HepG2 (cell line): ENCODE results near the gene ADCY7. TPM values are rescaled to one million over a fixed set of nuclear protein-coding genes. Genes with fewer than 3 reads are reported as not detected.
A peak's percentile ranks its signal among the peaks of the same experiment; 100 is the strongest.

Source experiments
- ATF3 ChIP-seq: sonication (generic); formaldehyde crosslinking; IDR thresholded peaks from 2 replicates; pipeline ENCODE4 v1.4.0; 2020; ENCODE audit warnings: missing genetic modification reagents
- BRD4 ChIP-seq: sonication (generic); formaldehyde crosslinking; IDR thresholded peaks from 2 replicates; pipeline ENCODE4 v1.4.0; 2020; ENCODE audit warnings: missing genetic modification reagents
- FOXP1 ChIP-seq, 2 experiments: fragments of 450-650 bp in 1 of 2; IDR thresholded peaks; 2 replicates each; pipeline ENCODE4 v1.6.1; 2017 to 2018; ENCODE audit warnings: antibody characterized with exemption in 1 of 2
- KLF13 ChIP-seq: sonication (generic); formaldehyde crosslinking; IDR thresholded peaks from 2 replicates; pipeline ENCODE4 v1.4.0; 2020; ENCODE audit warnings: mild to moderate bottlenecking, missing genetic modification reagents
- NFE2L1 ChIP-seq: sonication (generic); formaldehyde crosslinking; IDR thresholded peaks from 2 replicates; pipeline ENCODE4 v1.4.0; 2020; ENCODE audit warnings: missing genetic modification reagents, mild to moderate bottlenecking, borderline replicate concordance
- PAX8 ChIP-seq: sonication (generic); formaldehyde crosslinking; IDR thresholded peaks from 2 replicates; pipeline ENCODE4 v1.8.0; 2022; ENCODE audit warnings: mild to moderate bottlenecking, missing genetic modification reagents, borderline replicate concordance
- RFX5 ChIP-seq: IDR thresholded peaks from 2 replicates; pipeline ENCODE4 v1.6.1; 2011; ENCODE audit warnings: low read depth, low read length, improper control_type of control experiment
- SAFB2 ChIP-seq: sonication (generic); formaldehyde crosslinking; IDR thresholded peaks from 2 replicates; pipeline ENCODE4 v1.5.1; 2020; ENCODE audit warnings: missing genetic modification reagents, low read depth, mild to moderate bottlenecking, borderline replicate concordance
- SRY ChIP-seq: sonication (generic); formaldehyde crosslinking; IDR thresholded peaks from 2 replicates; pipeline ENCODE4 v1.8.0; 2022; ENCODE audit warnings: mild to moderate bottlenecking, missing genetic modification reagents
- ZBTB42 ChIP-seq: sonication (generic); formaldehyde crosslinking; IDR thresholded peaks from 2 replicates; pipeline ENCODE4 v1.5.0; 2020; ENCODE audit warnings: mild to moderate bottlenecking, missing genetic modification reagents
- ZBTB7B ChIP-seq: sonication (generic); formaldehyde crosslinking; IDR thresholded peaks from 2 replicates; pipeline ENCODE4 v1.4.0; 2020; ENCODE audit warnings: missing genetic modification reagents
- ZNF343 ChIP-seq: sonication (generic); formaldehyde crosslinking; IDR thresholded peaks from 2 replicates; pipeline ENCODE4 v1.4.0; 2020; ENCODE audit warnings: mild to moderate bottlenecking, missing genetic modification reagents
- ZNF572 ChIP-seq: sonication (generic); formaldehyde crosslinking; IDR thresholded peaks from 2 replicates; pipeline ENCODE4 v1.5.1; 2020; ENCODE audit warnings: mild to moderate bottlenecking, missing genetic modification reagents
- ZNF674 ChIP-seq: sonication (generic); formaldehyde crosslinking; IDR thresholded peaks from 2 replicates; pipeline ENCODE4 v1.5.0; 2020; ENCODE audit warnings: low read depth, mild to moderate bottlenecking, missing genetic modification reagents
- polyA plus RNA-seq, 8 experiments: library from polyadenylated mRNA; depleted of rRNA in 3 of 8; stranded (reverse) in 7 of 8; unstranded in 1 of 8; fragments of >200 nt; fragmentation: Illumina TruSeq in 4 of 8; extraction: Trizol in 4 of 8; gene quantifications; 2 replicates each; pipeline versions ENCODE4 v1.2.1 to v1.2.3, GENCODE V29; 2011 to 2016; ENCODE audit warnings: low read depth in 4 of 8, missing spikeins in 1 of 8, mixed read lengths in 1 of 8; ENCODE audit not compliant: insufficient read depth in 1 of 8
- total RNA-seq, 5 experiments: library from RNA; depleted of rRNA; stranded (reverse); fragments of >200 nt; fragmentation: Illumina TruSeq; extraction: Trizol; gene quantifications; 2 replicates each; pipeline ENCODE4 v1.2.3, GENCODE V29; 2016; ENCODE audit warnings: low read depth in 1 of 5
- TF ChIP-seq, protein P1 (sequence below): sonication (generic); formaldehyde crosslinking; conservative IDR thresholded peaks from 2 replicates; pipeline ENCODE4 v1.8.0; 2022; ENCODE audit warnings: missing genetic modification reagents
- TF ChIP-seq, protein P2 (sequence below): sonication (generic); formaldehyde crosslinking; IDR thresholded peaks from 2 replicates; pipeline ENCODE4 v1.4.0; 2020; ENCODE audit warnings: missing genetic modification reagents
- TF ChIP-seq, protein P3 (sequence below): sonication (generic); formaldehyde crosslinking; IDR thresholded peaks from 2 replicates; pipeline ENCODE4 v1.4.0; 2020; ENCODE audit warnings: missing genetic modification reagents
- TF ChIP-seq, protein P4 (sequence below): sonication (generic); formaldehyde crosslinking; IDR thresholded peaks from 2 replicates; pipeline ENCODE4 v1.4.0; 2020; ENCODE audit warnings: mild to moderate bottlenecking, missing genetic modification reagents, borderline replicate concordance

The ADCY7 gene
- total and polyA plus RNA-seq, 2 of the 13 experiments (the other 11 are each of a cell fraction or from before 2014, with no cell fraction given), result 2.2 to 4.3 TPM

GRCh38 chr16:50309527-50310307, 43.4 kb downstream of the ADCY7 start (continued):
- TF ChIP-seq, protein P1, sequence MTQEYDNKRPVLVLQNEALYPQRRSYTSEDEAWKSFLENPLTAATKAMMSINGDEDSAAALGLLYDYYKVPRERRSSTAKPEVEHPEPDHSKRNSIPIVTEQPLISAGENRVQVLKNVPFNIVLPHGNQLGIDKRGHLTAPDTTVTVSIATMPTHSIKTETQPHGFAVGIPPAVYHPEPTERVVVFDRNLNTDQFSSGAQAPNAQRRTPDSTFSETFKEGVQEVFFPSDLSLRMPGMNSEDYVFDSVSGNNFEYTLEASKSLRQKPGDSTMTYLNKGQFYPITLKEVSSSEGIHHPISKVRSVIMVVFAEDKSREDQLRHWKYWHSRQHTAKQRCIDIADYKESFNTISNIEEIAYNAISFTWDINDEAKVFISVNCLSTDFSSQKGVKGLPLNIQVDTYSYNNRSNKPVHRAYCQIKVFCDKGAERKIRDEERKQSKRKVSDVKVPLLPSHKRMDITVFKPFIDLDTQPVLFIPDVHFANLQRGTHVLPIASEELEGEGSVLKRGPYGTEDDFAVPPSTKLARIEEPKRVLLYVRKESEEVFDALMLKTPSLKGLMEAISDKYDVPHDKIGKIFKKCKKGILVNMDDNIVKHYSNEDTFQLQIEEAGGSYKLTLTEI, result no peak
- TF ChIP-seq FOXP1 (IDR thresholded peaks at IDR 0.05), result no peak
- TF ChIP-seq FOXP1 (CRISPR knock-in tag; IDR thresholded peaks at IDR 0.05), result peak; percentile 18; the same call in 1 of the 2 replicates
- TF ChIP-seq ZNF674 (CRISPR knock-in tag), result no peak
- no peak for TF ChIP-seq ZBTB42 (CRISPR knock-in tag)
- no peak for TF ChIP-seq SRY (CRISPR knock-in tag)
- TF ChIP-seq ZNF572 (CRISPR knock-in tag), result no peak
- TF ChIP-seq, protein P2, sequence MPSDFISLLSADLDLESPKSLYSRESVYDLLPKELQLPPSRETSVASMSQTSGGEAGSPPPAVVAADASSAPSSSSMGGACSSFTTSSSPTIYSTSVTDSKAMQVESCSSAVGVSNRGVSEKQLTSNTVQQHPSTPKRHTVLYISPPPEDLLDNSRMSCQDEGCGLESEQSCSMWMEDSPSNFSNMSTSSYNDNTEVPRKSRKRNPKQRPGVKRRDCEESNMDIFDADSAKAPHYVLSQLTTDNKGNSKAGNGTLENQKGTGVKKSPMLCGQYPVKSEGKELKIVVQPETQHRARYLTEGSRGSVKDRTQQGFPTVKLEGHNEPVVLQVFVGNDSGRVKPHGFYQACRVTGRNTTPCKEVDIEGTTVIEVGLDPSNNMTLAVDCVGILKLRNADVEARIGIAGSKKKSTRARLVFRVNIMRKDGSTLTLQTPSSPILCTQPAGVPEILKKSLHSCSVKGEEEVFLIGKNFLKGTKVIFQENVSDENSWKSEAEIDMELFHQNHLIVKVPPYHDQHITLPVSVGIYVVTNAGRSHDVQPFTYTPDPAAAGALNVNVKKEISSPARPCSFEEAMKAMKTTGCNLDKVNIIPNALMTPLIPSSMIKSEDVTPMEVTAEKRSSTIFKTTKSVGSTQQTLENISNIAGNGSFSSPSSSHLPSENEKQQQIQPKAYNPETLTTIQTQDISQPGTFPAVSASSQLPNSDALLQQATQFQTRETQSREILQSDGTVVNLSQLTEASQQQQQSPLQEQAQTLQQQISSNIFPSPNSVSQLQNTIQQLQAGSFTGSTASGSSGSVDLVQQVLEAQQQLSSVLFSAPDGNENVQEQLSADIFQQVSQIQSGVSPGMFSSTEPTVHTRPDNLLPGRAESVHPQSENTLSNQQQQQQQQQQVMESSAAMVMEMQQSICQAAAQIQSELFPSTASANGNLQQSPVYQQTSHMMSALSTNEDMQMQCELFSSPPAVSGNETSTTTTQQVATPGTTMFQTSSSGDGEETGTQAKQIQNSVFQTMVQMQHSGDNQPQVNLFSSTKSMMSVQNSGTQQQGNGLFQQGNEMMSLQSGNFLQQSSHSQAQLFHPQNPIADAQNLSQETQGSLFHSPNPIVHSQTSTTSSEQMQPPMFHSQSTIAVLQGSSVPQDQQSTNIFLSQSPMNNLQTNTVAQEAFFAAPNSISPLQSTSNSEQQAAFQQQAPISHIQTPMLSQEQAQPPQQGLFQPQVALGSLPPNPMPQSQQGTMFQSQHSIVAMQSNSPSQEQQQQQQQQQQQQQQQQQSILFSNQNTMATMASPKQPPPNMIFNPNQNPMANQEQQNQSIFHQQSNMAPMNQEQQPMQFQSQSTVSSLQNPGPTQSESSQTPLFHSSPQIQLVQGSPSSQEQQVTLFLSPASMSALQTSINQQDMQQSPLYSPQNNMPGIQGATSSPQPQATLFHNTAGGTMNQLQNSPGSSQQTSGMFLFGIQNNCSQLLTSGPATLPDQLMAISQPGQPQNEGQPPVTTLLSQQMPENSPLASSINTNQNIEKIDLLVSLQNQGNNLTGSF (CRISPR knock-in tag), result no peak
- no peak for TF ChIP-seq PAX8 (CRISPR knock-in tag)
- no peak for TF ChIP-seq ZNF343 (CRISPR knock-in tag)
- TF ChIP-seq, protein P3, sequence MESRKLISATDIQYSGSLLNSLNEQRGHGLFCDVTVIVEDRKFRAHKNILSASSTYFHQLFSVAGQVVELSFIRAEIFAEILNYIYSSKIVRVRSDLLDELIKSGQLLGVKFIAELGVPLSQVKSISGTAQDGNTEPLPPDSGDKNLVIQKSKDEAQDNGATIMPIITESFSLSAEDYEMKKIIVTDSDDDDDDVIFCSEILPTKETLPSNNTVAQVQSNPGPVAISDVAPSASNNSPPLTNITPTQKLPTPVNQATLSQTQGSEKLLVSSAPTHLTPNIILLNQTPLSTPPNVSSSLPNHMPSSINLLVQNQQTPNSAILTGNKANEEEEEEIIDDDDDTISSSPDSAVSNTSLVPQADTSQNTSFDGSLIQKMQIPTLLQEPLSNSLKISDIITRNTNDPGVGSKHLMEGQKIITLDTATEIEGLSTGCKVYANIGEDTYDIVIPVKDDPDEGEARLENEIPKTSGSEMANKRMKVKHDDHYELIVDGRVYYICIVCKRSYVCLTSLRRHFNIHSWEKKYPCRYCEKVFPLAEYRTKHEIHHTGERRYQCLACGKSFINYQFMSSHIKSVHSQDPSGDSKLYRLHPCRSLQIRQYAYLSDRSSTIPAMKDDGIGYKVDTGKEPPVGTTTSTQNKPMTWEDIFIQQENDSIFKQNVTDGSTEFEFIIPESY (CRISPR knock-in tag), result no peak; the same call in 1 of the 2 replicates
- no peak; the same call in 1 of the 2 replicates for TF ChIP-seq NFE2L1 (CRISPR knock-in tag)
- TF ChIP-seq RFX5, result no peak
- TF ChIP-seq KLF13 (CRISPR knock-in tag), result no peak
- TF ChIP-seq ZBTB7B (CRISPR knock-in tag), result peak; percentile 77
- no peak for TF ChIP-seq ATF3 (CRISPR knock-in tag)
- TF ChIP-seq SAFB2 (CRISPR knock-in tag), result no peak
- no peak for TF ChIP-seq BRD4 (CRISPR knock-in tag)
- TF ChIP-seq, protein P4, sequence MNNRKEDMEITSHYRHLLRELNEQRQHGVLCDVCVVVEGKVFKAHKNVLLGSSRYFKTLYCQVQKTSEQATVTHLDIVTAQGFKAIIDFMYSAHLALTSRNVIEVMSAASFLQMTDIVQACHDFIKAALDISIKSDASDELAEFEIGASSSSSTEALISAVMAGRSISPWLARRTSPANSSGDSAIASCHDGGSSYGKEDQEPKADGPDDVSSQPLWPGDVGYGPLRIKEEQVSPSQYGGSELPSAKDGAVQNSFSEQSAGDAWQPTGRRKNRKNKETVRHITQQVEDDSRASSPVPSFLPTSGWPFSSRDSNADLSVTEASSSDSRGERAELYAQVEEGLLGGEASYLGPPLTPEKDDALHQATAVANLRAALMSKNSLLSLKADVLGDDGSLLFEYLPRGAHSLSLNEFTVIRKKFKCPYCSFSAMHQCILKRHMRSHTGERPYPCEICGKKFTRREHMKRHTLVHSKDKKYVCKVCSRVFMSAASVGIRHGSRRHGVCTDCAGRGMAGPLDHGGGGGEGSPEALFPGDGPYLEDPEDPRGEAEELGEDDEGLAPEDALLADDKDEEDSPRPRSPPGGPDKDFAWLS (CRISPR knock-in tag), result no peak
